IMR-90 (cell line): ENCODE data around the gene FRMD4B. TPM values are rescaled to one million over a fixed set of nuclear protein-coding genes. Genes with fewer than 3 reads are reported as not detected.

Experiments used
- ATAC-seq: fragments of 200-7000 bp; cut with Tn5 transposase; 2 replicates; pipeline ENCODE4 v1.9.1; 2020; ENCODE audit warnings: low read depth, mild to moderate bottlenecking, moderate library complexity
- BruUV-seq: library from RNA; stranded (reverse); fragments of 400-500 nt; replicated peaks from 2 replicates; lab custom pipeline; 2021; lab: Mats Ljungman, UMichigan
- CTCF ChIA-PET: fragments of 300-600 bp; formaldehyde crosslinking; extraction: SDS; loops from one replicate; lab custom pipeline; 2021; ENCODE audit warnings: antibody characterized with exemption; lab: Yijun Ruan, JAX
- POLR2A ChIA-PET: fragments of 300-600 bp; sonication (Branson Sonifier 250); formaldehyde crosslinking; loops from one replicate; lab custom pipeline; 2022; ENCODE audit warnings: antibody characterized with exemption; ENCODE audit not compliant: unreplicated experiment; lab: Charles Lee
- DNase-seq: peaks from one replicate; pipeline ENCODE4 v3.0.0; 2013
- H2AFZ ChIP-seq: replicated peaks from 2 replicates; pipeline ENCODE3; 2013; ENCODE audit warnings: low read length, mild to moderate bottlenecking; ENCODE audit not compliant: poor library complexity
- H2AK5ac ChIP-seq: 2 replicates; pipeline ENCODE4 v1.6.1; 2013; ENCODE audit warnings: low read depth, low read length, inconsistent platforms
- H2AK9ac ChIP-seq: replicated peaks from 2 replicates; pipeline ENCODE3; 2013; ENCODE audit warnings: mild to moderate bottlenecking, low read depth, low read length, moderate library complexity; ENCODE audit not compliant: poor library complexity
- H2BK120ac ChIP-seq: 2 replicates; pipeline ENCODE4 v1.6.1; 2013; ENCODE audit warnings: low read depth, low read length, inconsistent platforms
- H2BK15ac ChIP-seq: 3 replicates; pipeline ENCODE4 v1.6.1; 2013; ENCODE audit warnings: low read depth, low read length, inconsistent platforms
- H2BK20ac ChIP-seq: 2 replicates; pipeline ENCODE4 v1.6.1; 2013; ENCODE audit warnings: low read depth, mild to moderate bottlenecking, inconsistent platforms, low read length, moderate library complexity
- H2BK5ac ChIP-seq: 2 replicates; pipeline ENCODE4 v1.6.1; 2013; ENCODE audit warnings: mild to moderate bottlenecking, low read depth, low read length, inconsistent platforms; ENCODE audit not compliant: poor library complexity, severe bottlenecking
- H3K14ac ChIP-seq: replicated peaks from 2 replicates; pipeline ENCODE4 v1.6.1; 2013; ENCODE audit warnings: low read depth, low read length, inconsistent platforms
- H3K18ac ChIP-seq: 2 replicates; pipeline ENCODE4 v1.6.1; 2013; ENCODE audit warnings: low read depth, low read length, control low read depth
- H3K23ac ChIP-seq: 2 replicates; pipeline ENCODE4 v1.6.1; 2013; ENCODE audit warnings: low read depth, low read length, inconsistent platforms
- H3K27ac ChIP-seq: 2 replicates; pipeline ENCODE4 v1.5.1; 2013; ENCODE audit warnings: mild to moderate bottlenecking, control low read depth, low read length; ENCODE audit not compliant: insufficient read depth
- H3K27me3 ChIP-seq: 2 replicates; pipeline ENCODE4 v1.6.1; 2013; ENCODE audit warnings: low read length; ENCODE audit not compliant: control insufficient read depth, insufficient read depth
- H3K36me3 ChIP-seq: 2 replicates; pipeline ENCODE4 v1.6.1; 2013; ENCODE audit warnings: low read length, mixed read lengths; ENCODE audit not compliant: control insufficient read depth, insufficient read depth
- H3K4ac ChIP-seq: 2 replicates; pipeline ENCODE4 v1.6.1; 2013; ENCODE audit warnings: low read depth, low read length, inconsistent platforms
- H3K4me1 ChIP-seq: 2 replicates; pipeline ENCODE4 v1.6.1; 2013; ENCODE audit warnings: low read length, mixed read lengths; ENCODE audit not compliant: control insufficient read depth, insufficient read depth
- H3K4me2 ChIP-seq: 2 replicates; pipeline ENCODE4 v1.6.1; 2013; ENCODE audit warnings: low read depth, mild to moderate bottlenecking, control low read depth, low read length, moderate library complexity
- H3K4me3 ChIP-seq: 2 replicates; pipeline ENCODE4 v1.5.1; 2013; ENCODE audit warnings: low read depth, mild to moderate bottlenecking, control low read depth, low read length, moderate library complexity; ENCODE audit not compliant: insufficient read depth
- H3K56ac ChIP-seq: 2 replicates; pipeline ENCODE4 v1.6.1; 2013; ENCODE audit warnings: low read length, inconsistent platforms; ENCODE audit not compliant: insufficient read depth; ENCODE audit errors: extremely low read depth
- H3K79me1 ChIP-seq, 2 experiments: 2 replicates each; pipeline ENCODE4 v1.6.1; 2013; ENCODE audit warnings: low read length in 2 of 2, inconsistent platforms in 1 of 2, low read depth in 1 of 2
- H3K9ac ChIP-seq: 2 replicates; pipeline ENCODE4 v1.6.1; 2013; ENCODE audit warnings: low read depth, low read length, control low read depth
- H3K9me1 ChIP-seq: 2 replicates; pipeline ENCODE4 v1.6.1; 2013; ENCODE audit warnings: low read length, inconsistent platforms; ENCODE audit not compliant: insufficient read depth
- H3K9me3 ChIP-seq: 2 replicates; pipeline ENCODE4 v1.6.1; 2013; ENCODE audit warnings: low read length; ENCODE audit not compliant: control insufficient read depth, insufficient read depth
- H4K20me1 ChIP-seq: 2 replicates; pipeline ENCODE4 v1.6.1; 2013; ENCODE audit warnings: low read length, inconsistent platforms; ENCODE audit not compliant: insufficient read depth
- H4K5ac ChIP-seq: 2 replicates; pipeline ENCODE4 v1.6.1; 2013; ENCODE audit warnings: mild to moderate bottlenecking, low read depth, low read length, control low read depth
- H4K8ac ChIP-seq, 2 experiments: 2 replicates each; pipeline ENCODE4 v1.6.1; 2013; ENCODE audit warnings: low read depth in 2 of 2, low read length in 2 of 2, control low read depth in 1 of 2, inconsistent platforms in 1 of 2
- H4K91ac ChIP-seq: 2 replicates; pipeline ENCODE4 v1.6.1; 2013; ENCODE audit warnings: low read depth, low read length, inconsistent platforms; ENCODE audit not compliant: insufficient read depth
- BHLHE40 ChIP-seq: fragments of 150-350 bp; IDR thresholded peaks from 2 replicates; pipeline ENCODE4 v1.6.1; 2016; ENCODE audit warnings: mild to moderate bottlenecking, low read depth, low read length
- CEBPB ChIP-seq: IDR thresholded peaks from 2 replicates; pipeline ENCODE4 v1.6.1; 2012; ENCODE audit warnings: low read depth, low read length, improper control_type of control experiment
- CHD1 ChIP-seq: IDR thresholded peaks from 2 replicates; pipeline ENCODE4 v1.6.1; 2012; ENCODE audit warnings: low read depth, low read length, improper control_type of control experiment
- FOS ChIP-seq: fragments of 150-350 bp; IDR thresholded peaks from 2 replicates; pipeline ENCODE4 v1.6.1; 2016; ENCODE audit warnings: low read depth, low read length
- MAZ ChIP-seq: IDR thresholded peaks from 2 replicates; pipeline ENCODE4 v1.6.1; 2012; ENCODE audit warnings: low read depth, mild to moderate bottlenecking, low read length, improper control_type of control experiment, moderate library complexity, borderline replicate concordance
- MXI1 ChIP-seq: IDR thresholded peaks from 2 replicates; pipeline ENCODE4 v1.6.1; 2012; ENCODE audit warnings: low read depth, mild to moderate bottlenecking, low read length, moderate library complexity, borderline replicate concordance
- NFE2L2 ChIP-seq: fragments of 150-350 bp; IDR thresholded peaks from 2 replicates; pipeline ENCODE4 v1.6.1; 2016; ENCODE audit warnings: low read depth, mild to moderate bottlenecking, low read length
- POLR2A ChIP-seq: IDR thresholded peaks from 2 replicates; pipeline ENCODE4 v1.6.1; 2012; ENCODE audit warnings: mild to moderate bottlenecking, low read depth, low read length
- RAD21 ChIP-seq: IDR thresholded peaks from 2 replicates; pipeline ENCODE4 v1.6.1; 2012; ENCODE audit warnings: low read length, improper control_type of control experiment
- RCOR1 ChIP-seq: IDR thresholded peaks from 2 replicates; pipeline ENCODE4 v1.6.1; 2012; ENCODE audit warnings: mild to moderate bottlenecking, low read length, improper control_type of control experiment; ENCODE audit not compliant: insufficient replicate concordance
- RFX5 ChIP-seq: IDR thresholded peaks from 2 replicates; pipeline ENCODE4 v1.8.0; 2012; ENCODE audit warnings: low read depth, mild to moderate bottlenecking, low read length, moderate library complexity
- SMC3 ChIP-seq: fragments of 150-350 bp; IDR thresholded peaks from 2 replicates; pipeline ENCODE4 v1.6.1; 2016; ENCODE audit warnings: low read depth, mild to moderate bottlenecking, antibody characterized with exemption, low read length, moderate library complexity
- WGBS, 2 experiments: methylation state at CpG; one replicate each; pipeline versions ENCODE4 v1.1.5 to v1.1.7; 2013; ENCODE audit warnings: missing lambda C conversion rate in 2 of 2; ENCODE audit not compliant: insufficient read length in 1 of 2; ENCODE audit errors: extremely low coverage in 2 of 2; 5-methylcytosine and 5-hydroxymethylcytosine counted together
- dilution Hi-C: fragments of 300-500 bp; cut with HindIII; formaldehyde crosslinking; loops from one replicate; pipeline ENCODE4 v1.14.3; 2018; ENCODE audit warnings: low sequenced_read_pairs; ENCODE audit not compliant: unreplicated experiment
- in situ Hi-C: fragments of 300-500 bp; cut with MboI; formaldehyde crosslinking; loops from 3 replicates; pipeline ENCODE4 v1.14.3; 2019; ENCODE audit warnings: low sequenced_read_pairs, inconsistent platforms, mixed read lengths
- intact Hi-C: fragments of 100-400 bp; cut with micrococcal nuclease; formaldehyde crosslinking; loops from 2 replicates; pipeline ENCODE4 v1.10.0; 2022
- polyA plus RNA-seq, 3 experiments: library from polyadenylated mRNA; depleted of rRNA; stranded (reverse); fragments of >200 nt; gene quantifications; 2 replicates each; pipeline ENCODE4 v1.2.3, GENCODE V29; 2012; ENCODE audit warnings: low replicate concordance in 1 of 3
- total RNA-seq: library from RNA; depleted of rRNA; stranded (reverse); fragments of >200 nt; gene quantifications from 2 replicates; pipeline ENCODE4 v1.2.3, GENCODE V29; 2012
- TF ChIP-seq, protein P1 (sequence below): fragments of 150-350 bp; IDR thresholded peaks from 2 replicates; pipeline ENCODE4 v1.6.1; 2017; ENCODE audit warnings: mild to moderate bottlenecking, antibody characterized with exemption, low read length, low read depth
- TF ChIP-seq, protein P2 (sequence below): conservative IDR thresholded peaks from 2 replicates; pipeline ENCODE4 v1.5.1; 2012; ENCODE audit warnings: mild to moderate bottlenecking, low read depth, low read length, improper control_type of control experiment
- TF ChIP-seq, protein P3 (sequence below): fragments of 150-350 bp; IDR thresholded peaks from 2 replicates; pipeline ENCODE4 v1.6.1; 2016; ENCODE audit warnings: low read depth, mild to moderate bottlenecking, low read length, moderate library complexity, borderline replicate concordance

FRMD4B gene
- total and polyA plus RNA-seq, 2 of the 4 experiments (the other 2 are of a cell fraction) = 0.14 to 0.36 TPM

DNA sequence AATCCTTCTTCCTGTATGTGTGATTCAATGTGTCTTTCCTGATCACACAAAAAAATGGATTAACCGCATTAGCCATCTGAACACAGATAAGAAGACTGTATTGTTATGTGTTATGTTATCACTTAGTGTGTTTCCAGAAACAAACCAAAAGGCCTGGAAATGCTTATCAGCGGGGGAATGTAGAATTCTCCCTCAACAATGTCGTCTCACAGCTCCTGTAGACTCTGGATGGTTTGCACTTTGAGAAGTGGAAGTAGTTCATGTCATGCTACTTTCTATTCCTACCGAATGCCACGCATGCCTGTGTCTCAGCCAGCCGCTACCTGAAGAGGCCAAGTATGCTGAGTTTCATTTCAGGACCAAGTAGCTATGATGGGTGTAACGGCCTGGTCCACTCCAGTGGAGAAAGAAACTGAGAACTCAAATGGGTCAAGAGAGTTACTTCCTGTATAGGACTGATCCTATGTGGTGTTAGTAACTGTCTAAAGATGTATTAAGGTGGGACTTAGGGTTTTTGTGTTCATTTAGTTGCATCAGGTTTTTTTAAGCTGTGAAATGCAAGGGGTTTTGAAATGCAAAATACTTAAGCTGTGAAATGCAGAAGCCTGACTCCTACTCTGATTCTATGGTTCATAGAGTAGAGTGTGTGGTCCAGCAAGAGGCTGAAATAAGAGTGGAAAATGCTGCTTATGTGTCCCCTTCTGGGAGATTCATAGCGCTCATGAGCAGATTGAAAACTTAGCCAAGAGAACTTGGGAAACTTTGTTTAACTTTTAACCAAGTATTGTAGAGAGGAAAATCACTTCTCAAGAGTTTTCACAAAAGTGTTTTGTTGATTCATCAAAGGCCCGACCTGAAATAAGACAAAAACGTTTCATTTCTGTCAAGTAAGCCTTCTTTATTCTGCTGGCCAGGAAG is 145.0 kb downstream of the FRMD4B start:
- ChIA-PET CTCF (no interaction called here), POLR2A (no interaction called here)
- no peak for DNase-seq
- Histone ChIP-seq H4K20me1 (no peaks in the 10 kb centered on the region), H3K14ac (no peak overlapping the region), H3K4me2 (no peak overlapping the region), H3K27me3 (peaks cover 58% of the 10 kb centered on the region), H4K5ac (no peak overlapping the region), H3K27ac (no peak overlapping the region), H2AK9ac (no peak overlapping the region), H3K36me3 (no peaks in the 10 kb centered on the region), H3K9ac (no peak overlapping the region), H3K79me1 (no peaks in the 10 kb centered on the region), H2BK15ac (no peak overlapping the region), H3K23ac (no peak overlapping the region), H2BK20ac (no peak overlapping the region), H2BK120ac (no peak overlapping the region), H4K8ac (no peak overlapping the region), H3K18ac (no peak overlapping the region), H3K4ac (no peak overlapping the region), H2AFZ (no peak overlapping the region), H3K56ac (no peak overlapping the region), H2BK5ac (no peak overlapping the region), H3K9me3 (no peaks in the 10 kb centered on the region), H3K4me1 (peaks cover 2% of the 10 kb centered on the region; the same call in 1 of the 2 replicates), H4K91ac (no peak overlapping the region), H3K9me1 (no peaks in the 10 kb centered on the region), H3K4me3 (no peak overlapping the region), H2AK5ac (no peak overlapping the region)
- dilution Hi-C loops (no loop called here), in situ Hi-C loops (no loop called here), intact Hi-C loops (no loop called here)
- BruUV-seq = no TSS peak
- WGBS, 2 experiments = 80% methylated on average over 3 of the region's 10 CpGs; no CpG with 5 or more reads in 1 of the 2 experiments
- ATAC-seq = no peak
- TF ChIP-seq FOS (no peak), SMC3 (no peak), CHD1 (no peak), MAZ (no peak), RFX5 (no peak), RCOR1 (no peak), RAD21 (no peak), CEBPB (no peak), NFE2L2 (no peak), POLR2A (no peak), MXI1 (no peak), BHLHE40 (no peak)
- TF ChIP-seq, protein P1, sequence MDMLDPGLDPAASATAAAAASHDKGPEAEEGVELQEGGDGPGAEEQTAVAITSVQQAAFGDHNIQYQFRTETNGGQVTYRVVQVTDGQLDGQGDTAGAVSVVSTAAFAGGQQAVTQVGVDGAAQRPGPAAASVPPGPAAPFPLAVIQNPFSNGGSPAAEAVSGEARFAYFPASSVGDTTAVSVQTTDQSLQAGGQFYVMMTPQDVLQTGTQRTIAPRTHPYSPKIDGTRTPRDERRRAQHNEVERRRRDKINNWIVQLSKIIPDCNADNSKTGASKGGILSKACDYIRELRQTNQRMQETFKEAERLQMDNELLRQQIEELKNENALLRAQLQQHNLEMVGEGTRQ = no peak
- TF ChIP-seq, protein P2, sequence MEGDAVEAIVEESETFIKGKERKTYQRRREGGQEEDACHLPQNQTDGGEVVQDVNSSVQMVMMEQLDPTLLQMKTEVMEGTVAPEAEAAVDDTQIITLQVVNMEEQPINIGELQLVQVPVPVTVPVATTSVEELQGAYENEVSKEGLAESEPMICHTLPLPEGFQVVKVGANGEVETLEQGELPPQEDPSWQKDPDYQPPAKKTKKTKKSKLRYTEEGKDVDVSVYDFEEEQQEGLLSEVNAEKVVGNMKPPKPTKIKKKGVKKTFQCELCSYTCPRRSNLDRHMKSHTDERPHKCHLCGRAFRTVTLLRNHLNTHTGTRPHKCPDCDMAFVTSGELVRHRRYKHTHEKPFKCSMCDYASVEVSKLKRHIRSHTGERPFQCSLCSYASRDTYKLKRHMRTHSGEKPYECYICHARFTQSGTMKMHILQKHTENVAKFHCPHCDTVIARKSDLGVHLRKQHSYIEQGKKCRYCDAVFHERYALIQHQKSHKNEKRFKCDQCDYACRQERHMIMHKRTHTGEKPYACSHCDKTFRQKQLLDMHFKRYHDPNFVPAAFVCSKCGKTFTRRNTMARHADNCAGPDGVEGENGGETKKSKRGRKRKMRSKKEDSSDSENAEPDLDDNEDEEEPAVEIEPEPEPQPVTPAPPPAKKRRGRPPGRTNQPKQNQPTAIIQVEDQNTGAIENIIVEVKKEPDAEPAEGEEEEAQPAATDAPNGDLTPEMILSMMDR = no peak
- TF ChIP-seq, protein P3, sequence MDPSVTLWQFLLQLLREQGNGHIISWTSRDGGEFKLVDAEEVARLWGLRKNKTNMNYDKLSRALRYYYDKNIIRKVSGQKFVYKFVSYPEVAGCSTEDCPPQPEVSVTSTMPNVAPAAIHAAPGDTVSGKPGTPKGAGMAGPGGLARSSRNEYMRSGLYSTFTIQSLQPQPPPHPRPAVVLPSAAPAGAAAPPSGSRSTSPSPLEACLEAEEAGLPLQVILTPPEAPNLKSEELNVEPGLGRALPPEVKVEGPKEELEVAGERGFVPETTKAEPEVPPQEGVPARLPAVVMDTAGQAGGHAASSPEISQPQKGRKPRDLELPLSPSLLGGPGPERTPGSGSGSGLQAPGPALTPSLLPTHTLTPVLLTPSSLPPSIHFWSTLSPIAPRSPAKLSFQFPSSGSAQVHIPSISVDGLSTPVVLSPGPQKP = no peak
